ENCODE results near the gene RTF2.

RTF2 gene, protein sequence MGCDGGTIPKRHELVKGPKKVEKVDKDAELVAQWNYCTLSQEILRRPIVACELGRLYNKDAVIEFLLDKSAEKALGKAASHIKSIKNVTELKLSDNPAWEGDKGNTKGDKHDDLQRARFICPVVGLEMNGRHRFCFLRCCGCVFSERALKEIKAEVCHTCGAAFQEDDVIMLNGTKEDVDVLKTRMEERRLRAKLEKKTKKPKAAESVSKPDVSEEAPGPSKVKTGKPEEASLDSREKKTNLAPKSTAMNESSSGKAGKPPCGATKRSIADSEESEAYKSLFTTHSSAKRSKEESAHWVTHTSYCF

DNA sequence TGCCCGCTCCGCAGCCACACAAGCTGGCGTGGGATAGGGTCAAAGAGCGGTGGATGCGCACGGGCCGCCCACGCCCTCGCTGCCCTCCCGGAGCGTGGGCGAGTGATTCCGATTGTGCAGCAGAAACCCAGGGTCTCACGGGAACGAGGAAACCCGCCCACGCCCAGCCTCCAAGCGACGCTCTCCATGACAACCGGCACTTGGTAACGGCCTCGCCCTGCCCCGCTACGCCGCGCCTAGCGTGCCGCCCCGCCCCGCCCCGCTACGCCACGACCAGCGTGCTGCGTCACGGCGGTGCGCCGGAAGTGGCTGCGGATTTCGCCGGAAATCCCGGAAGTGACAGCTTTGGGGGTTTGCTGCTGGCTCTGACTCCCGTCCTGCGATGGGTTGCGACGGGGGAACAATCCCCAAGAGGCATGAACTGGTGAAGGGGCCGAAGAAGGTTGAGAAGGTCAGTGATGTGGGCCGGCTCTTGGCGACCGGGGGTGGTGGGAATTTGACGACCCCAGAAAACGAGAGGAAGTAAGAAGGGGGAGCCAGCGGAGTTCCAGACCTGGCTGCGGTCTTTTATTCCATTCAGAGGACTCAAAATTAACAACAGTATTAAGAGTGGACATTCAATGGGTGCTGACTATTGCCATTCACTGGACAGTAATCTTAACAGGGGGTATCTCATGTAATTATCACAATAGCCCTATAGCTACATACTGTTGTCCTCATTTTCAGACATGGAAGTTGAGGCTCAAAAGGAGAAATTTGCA lies at the start of gene RTF2:
Gene RTF2, plus strand, starts transcription at position 312 of the 761 bp plus-strand sequence. Its CDS starts 71 bp downstream, at position 383.
- DNase-seq, result peak; percentile 96

GRCh38 chr20:56420028-56420427 lies 48.4 kb upstream of the RTF2 start:
- DNase-seq, result no peak

DNA sequence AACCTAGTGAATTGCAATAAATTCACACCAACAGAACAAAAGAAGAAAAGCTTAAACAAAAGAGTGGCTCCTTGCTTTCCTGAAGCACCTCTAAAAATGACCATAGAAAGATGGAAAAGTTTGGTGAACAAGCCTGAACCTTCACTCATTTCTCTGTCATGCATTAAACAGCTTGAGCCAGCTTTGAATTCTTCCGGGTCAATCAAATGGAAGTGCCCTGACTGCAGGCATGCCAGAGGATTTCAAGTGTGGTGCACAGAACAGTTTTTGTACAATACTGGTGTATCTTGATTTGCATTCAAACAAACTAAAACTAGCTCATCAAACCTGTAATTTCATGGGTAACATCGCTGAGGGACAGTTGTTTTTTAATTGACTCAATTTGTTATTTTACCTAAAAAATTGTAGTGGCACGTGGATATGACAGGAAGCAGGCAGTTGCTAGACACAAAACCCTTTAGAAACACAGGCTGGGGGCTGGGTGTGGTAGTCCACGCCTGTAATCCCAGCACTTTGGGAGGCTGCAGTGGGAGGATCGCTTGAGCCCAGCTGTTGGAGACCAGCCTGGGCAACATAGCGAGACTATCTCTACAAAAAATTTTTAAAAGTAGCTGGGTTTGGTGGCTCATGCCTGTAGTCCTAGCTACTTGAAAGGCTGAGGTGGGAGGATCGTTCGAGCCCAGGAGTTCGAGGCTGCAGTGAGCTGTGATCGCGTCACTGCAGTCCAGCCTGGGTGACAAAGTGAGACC lies 47.3 kb upstream of the RTF2 start:
- DNase-seq, result no peak

- no peak for DNase-seq
These were observed 46.2 kb upstream of the RTF2 start for GRCh38 chr20:56422076-56422823.

DNA sequence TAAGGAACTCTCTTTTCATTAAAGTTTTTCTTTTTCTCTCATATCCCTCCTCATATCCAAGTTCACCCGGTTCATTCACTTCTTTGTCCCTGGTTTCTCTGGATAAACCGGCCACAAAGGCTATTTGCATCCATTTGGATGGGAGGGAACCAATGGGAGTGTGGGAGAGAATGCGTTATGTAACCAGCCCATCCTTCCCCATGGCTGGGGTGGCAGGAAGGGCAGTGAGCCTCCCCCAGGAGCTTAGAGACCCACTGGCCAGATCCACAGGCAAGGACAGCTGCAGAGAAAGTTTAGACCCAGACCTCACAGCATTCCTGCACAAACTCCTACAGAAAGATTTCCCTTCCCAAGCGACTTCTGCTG lies 45.6 kb upstream of the RTF2 start:
- no peak for DNase-seq

DNA sequence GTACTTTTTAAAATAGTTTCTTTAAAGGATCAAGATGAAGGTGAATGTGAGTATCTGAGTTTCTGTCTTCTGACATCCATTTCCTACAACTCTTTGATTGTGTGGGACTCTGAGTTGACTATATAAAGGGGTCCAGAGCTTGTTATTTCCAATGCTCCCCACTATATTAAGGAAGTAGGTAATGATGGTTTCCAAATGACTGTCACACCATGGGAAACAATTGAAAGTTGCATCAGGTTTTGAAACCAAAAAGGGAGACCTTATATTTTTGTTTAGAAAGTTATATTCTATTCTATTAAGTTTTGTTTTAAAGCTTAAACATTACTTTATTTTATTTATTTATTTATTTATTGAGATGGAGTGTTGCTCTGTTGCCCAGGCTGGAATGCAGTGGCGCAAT lies 45.2 kb upstream of the RTF2 start:
- DNase-seq, result no peak

DNA sequence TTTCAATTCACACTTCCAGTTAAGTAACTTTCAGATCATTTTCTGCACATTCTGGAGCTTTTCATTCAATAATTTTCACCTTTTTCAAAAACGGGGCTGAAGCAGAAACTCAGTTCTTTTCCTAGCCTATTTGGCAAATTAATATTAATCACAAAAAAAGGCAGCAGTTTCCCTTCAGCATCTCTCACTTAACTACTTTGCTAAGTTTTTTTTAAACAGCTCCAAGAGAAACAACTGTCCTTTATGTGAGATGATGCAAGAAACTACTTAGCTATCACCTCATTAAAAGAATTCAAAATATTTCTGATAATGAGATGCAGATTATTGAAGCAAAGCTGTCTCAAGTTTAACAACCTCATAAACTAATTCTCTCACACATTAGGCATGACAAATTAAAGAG lies 44.5 kb upstream of the RTF2 start:
- DNase-seq, result no peak

DNA sequence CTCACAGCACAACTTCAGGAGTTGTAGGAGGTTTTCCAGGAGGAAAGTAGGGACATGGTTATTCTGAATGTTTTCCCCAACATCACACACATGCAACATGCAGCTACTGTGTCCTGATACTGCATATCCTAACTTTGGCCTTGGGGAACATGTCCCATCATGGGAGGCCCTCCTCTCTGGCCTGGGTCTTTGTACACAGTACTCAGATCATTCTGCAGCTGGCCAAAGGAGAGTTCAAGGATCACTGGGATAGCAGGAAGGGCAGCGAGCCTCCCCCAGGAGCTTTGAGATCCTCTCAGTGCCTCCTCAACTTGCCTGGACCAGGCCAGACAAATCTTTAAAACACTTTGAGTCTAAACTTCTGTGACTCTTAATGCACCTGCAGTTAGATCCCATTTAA lies 43.5 kb upstream of the RTF2 start:
- DNase-seq, result no peak

GRCh38 chr20:56426026-56426425 lies 42.4 kb upstream of the RTF2 start:
- DNase-seq, result no peak

DNA sequence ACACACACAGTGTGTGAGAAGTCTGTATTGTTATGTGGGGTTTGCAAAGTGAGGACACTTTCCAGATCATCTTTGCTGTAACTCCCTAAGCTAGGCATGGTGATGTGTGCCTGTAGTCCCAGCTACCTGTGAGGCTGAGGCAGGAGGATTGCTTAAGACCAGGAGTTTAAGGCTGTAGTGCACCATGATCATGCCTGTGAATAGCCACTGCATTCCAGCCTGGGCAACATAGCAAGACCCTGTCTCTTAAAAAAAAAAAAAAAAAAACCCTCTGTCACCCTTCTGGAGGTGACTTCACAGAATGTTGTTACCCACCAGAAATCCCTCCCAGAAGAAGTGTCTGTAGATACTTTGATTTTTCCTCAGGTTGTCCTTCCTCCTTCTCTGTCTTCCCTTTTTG lies 41.5 kb upstream of the RTF2 start:
- no peak for DNase-seq

DNA sequence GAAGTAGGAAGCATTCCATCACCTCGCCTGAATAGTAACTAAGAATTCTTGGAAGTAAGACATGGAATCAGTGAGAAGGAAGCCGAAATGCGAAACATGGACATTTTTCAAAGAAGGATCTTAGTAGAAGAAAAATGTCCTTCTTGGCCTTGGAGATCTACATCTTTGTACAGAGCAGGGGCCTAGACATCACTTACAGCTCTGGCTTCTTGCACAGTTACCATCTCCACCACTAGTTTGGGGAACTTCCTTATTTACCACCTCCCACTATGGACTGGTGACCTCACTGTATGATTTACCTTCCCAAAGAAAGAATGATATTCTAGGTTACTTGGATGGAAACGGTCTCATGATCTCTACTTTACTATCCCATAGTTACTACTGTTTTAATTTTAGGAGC lies 40.6 kb upstream of the RTF2 start:
- DNase-seq, result no peak

GRCh38 chr20:56428410-56428809 lies 40.0 kb upstream of the RTF2 start:
- no peak for DNase-seq

- no peak for DNase-seq
These were observed 39.5 kb upstream of the RTF2 start for GRCh38 chr20:56428881-56429280.

DNA sequence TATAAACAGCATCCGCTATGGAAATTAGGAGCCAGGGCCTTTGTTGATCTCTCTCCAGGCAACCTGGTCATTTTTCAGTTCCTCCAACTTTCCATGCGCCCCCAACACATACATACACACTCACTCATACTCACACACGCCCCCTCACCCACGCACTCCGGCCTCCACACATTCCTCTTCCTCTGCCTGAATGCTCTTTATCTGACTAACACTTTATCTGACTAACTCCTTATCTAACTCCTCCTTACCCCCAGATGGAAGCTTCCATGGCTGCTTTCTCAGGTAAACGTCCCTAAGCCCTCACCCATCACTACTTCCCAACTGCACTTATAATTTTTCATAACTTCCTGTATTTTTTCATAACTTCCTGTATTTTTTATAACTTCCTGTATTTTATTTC lies 38.9 kb upstream of the RTF2 start:
- DNase-seq, result peak; percentile 46 to 73

DNA sequence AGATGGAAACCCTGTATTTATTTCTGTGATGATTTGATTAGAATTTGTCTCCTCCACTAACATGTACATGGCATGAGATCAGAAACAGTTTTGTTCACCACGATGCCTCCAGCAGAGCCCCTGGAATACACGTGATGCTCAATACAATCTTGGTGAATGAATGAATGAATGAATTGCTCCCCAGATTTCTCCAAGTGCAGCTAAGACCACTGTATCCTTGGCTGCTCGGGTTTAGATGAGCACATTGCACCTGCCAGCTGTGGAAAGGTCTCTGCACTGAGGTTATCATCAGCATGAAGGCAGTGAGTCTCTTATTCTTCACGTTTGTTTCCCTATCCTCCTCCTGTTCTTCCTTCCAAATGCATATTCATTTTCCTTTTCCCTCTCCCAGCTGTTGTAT lies 38.5 kb upstream of the RTF2 start:
- DNase-seq, result no peak

DNA sequence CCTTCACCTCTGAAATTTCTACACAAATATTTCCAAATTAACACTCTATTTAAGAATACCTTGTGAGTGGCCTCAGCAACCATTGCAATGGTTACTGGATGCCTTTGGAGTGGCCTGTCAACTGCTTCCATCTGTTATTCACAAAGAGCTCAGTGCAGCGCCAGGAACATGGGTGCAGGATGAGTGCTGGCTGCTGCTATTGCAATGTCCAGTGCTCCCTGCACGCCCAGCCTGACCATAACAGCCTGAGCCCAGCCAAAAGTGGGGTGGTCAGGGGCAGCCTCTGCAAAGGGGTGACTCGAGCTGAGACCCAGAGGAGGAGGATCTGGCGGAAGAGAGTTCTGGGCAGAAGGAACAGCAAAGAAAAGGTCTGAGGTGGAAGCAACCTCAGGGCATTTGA lies 38.0 kb upstream of the RTF2 start:
- DNase-seq, result no peak

- no peak for DNase-seq
These were observed 37.5 kb upstream of the RTF2 start for GRCh38 chr20:56430957-56431356.

DNA sequence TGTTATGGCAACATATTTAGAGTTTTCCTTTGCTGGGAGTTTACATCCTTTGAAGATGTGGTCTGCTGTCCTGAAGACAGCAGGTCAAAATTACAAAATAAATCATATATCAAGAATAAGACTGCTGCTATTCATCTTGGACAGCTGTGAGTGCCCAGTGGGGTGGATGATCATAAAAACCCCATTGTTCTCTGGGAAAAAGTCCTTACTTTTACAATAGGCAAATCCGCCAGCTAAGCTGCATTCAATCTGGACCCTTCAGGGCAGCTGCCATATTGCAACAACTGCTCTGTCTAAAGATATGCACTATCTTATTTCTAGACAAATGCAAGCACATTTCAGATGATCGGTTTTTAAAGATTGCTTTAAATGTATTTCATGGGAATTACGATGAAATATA lies 37.0 kb upstream of the RTF2 start:
- DNase-seq, result no peak

- DNase-seq, result no peak
These were observed 35.1 kb upstream of the RTF2 start for GRCh38 chr20:56433221-56433879.

- DNase-seq, result no peak
These were observed 34.6 kb upstream of the RTF2 start for GRCh38 chr20:56433880-56434255.

GRCh38 chr20:56437196-56437960 lies 31.0 kb upstream of the RTF2 start:
- no peak for DNase-seq

DNA sequence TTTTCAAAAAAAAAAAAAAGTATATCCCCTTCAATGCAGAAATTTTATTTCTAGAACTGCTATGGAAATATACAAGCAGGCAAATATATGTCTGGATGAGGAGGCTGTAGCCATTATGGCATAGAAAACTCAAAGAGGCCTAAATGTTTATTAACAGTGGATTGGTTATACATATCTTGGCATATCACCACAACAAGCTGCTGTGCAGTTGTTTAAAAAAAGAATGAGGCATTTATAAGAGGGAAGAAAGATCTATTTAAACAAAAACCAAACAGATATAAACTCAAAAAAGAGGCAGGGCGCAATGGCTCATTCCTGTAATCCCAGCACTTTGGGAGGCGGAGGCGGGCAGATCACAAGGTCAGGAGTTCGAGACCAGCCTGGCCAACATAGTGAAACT lies 30.1 kb upstream of the RTF2 start:
- no peak for DNase-seq
